Epidermal melanocyte (primary cell): ENCODE data around the gene STK24.

Experiments used
- DNase-seq: peaks from one replicate; pipeline ENCODE4 v3.0.0; 2011; ENCODE audit warnings: low spot score; ENCODE audit not compliant: insufficient read length

The STK24 gene

DNA sequence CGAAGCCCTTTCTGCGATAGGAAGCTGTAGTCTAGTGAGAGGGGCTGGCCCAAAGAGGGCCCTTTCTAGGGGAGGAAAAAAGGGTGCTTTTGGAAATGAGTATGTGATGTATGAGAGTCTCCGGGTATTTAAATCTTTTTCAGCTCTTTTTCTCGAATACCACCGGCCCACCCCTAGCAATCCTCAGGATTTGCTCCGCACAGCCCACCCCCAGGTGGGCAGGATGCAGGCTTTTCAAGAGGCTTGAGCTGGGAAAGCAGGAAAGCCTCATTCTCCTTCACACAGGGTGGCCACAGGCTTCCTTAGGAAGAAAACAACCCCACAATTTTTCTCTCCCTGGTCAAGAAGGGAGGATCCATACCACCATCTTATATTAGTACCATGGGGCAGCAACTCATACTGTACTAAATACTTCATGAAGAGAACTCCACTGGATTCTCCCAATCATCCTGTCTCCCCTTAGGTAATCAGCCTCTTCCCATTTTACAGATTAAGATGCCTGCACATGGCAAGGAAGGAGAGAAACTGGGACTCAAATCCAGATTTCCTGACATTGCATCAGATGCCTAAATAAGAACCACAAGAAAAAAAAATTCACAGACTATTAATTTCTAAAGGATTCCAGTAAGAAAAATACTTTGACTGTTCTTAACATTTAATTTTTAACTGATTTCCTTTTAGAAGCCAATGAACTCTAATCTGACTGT is 84.4 kb downstream of the STK24 start:
- DNase-seq = no peak

DNA sequence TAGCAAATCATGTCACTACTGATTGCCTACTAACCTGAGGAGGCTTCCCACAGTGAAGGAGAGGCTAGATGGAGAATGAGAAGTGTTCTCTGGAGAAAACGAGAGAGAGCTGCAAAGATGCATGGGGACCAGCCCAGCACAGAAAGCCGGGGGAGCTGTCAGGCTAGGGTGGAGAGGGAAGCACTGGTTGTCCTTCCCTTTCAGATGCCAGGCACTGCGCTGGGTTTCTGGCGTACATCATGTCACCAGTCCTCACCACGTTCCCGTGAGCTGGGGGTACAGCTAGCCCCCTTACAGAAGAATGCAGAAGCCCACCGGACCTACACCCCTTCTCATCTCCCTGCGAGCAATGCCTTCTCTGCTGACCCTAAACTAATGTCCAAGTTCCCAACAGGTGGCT is 86.0 kb downstream of the STK24 start:
- DNase-seq = no peak

DNA sequence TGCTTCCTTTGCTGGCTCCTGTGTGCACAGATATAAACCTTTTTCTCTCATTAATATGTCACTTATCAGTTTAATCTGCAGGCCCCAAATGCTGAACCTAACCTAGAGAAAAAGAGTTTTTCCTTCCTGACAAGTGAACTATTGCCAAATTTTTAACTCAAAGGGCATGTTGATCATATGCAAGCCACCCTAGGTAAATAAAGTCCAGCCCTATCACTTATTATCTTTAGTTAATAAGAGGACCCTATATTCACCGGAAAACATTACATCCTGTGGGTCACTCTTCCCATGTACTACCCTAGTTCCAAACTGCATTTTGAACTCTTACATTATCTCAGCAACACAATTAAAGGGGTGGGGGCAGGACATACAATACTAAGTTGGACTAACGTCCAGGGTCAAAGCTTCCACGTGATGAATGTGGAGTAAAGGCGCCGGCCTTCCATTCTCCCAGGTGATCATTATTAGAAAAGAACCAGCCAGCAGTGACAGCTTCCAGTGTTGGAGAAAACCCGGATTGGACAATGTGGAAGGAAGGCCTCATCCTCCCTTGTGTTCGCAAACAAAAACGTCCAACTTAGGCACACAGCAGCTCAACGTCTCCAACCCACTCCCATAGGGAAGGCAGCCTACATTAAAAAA is 86.6 kb downstream of the STK24 start:
- no peak for DNase-seq

DNA sequence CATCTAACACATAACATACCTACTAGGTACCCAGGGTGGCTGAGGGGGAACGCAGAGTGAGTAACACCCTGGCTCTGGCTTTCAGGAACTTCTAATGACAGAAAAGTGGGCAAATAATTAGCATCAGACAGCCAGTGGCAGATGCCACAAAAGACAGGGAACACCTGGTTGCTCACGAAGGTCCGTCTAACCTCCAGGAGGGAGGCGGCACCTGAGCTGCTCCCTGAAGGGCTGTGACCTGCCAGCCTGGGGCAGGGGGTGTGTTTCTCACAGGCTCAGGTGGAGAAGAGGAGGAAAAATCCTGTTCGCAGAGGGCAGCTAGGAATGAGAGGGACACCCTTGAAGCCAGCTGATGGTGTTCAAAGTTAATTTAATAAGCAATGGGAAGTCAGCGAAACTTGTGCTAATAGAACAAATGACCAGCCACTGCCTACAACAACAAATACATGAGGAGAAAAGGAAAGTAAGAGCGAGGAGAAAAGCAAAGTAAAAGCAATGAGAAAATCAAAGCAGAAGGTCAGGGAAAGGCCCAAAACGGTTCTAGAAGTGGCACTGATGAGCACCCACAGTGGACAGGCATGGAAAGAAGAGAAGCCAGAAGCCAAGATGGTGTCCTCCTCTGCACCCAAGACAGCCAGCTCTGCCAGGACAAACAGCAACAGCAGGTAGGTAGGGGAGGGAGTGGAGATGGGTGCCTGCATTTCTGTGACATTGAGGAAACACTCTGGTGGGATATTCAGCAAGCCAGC is 87.3 kb downstream of the STK24 start:
- no peak for DNase-seq

DNA sequence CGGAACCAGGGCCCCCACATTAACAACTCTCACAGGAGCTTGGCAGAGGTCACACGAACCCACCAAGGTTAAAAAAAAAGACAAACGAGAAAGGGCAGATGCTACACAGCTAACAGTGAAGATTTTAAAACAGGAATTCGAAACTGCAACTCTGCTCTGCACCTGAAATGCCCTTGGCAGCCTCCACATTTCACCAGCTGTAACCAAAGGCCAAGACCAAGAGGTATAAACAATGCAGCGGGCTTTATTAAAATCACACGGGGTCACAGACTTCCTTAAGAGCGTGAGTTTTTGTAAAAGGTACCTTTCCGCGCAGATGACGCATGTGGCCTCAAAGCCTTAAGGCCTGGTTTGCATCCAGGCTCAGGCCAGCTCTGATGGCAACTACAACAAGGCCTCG is 88.2 kb downstream of the STK24 start:
- no peak for DNase-seq

DNA sequence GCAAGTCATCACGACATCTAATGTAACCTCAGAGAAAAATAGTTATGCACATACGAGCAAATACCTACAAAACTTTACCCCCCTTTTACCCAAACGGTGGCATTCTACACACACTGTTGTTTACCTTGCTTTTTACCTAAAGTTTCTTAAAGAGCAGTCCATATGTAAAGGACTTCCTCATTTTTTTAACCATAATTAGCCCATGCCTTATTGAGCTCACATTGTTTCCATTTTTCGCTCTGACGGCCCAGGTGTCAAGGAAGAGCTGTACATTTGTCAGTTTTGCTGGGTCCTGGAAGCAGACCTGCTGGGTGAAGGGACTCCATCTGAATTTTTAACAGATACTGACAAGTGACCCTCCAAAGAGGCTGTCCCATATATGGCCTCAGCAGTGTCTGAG is 89.4 kb downstream of the STK24 start:
- no peak for DNase-seq

DNA sequence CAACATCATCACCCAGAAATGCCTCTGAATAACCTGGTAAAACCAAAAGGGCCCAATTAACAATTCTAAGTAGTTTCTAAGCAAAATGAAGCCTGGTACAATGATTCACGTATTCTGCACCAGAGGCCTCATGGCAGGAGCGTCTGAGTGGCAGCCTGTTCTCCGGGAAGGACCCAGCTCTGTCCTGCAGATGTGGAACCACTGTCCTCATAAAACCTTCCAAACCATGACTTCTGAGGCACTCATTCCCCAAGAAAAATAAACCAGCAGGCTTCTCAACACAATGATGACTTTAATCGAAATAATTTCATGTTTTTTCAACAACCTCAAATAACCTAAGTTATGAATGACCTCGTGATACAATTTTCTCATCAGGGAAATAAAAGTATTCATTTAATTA is 89.9 kb downstream of the STK24 start:
- DNase-seq = peak; percentile 53

DNA sequence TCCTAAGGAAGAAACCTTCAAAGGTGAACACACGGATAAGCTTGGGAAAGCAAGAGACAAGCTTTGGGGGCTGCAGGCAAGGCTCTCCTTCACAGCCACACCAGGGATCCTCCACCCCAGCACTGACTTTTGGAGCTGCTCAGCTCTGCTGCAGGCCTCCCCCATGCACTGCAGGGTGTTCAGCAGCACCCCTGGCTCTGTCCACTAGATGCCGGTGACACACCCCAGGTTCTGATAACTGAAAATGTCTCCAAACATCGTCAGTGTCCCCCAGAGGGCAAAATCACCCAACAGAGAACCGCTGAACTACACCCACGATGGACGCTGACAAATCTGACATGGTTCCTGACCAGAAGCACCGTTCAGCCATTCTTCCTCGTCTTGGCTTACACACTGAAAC is 90.5 kb downstream of the STK24 start:
- no peak for DNase-seq

DNA sequence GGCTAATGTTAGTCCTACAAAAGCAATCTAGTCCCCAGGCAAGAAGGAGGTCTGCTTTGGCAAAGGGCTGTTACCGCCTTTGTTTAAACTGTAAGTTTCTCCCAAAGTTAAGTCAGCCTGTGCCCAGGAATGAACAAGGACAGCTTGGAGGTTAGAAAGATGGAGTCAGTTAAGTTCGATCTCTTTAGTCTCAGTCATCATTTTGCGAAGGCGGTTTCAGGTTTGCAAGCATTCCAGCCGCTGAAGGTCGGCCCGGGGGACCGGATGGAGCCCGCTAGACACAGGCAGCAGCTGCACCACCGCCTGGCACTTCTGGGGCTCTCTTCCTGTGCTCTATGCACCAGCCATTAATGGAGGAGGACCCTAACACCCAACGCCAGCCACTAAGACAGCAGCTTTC is 91.3 kb downstream of the STK24 start:
- no peak for DNase-seq

DNA sequence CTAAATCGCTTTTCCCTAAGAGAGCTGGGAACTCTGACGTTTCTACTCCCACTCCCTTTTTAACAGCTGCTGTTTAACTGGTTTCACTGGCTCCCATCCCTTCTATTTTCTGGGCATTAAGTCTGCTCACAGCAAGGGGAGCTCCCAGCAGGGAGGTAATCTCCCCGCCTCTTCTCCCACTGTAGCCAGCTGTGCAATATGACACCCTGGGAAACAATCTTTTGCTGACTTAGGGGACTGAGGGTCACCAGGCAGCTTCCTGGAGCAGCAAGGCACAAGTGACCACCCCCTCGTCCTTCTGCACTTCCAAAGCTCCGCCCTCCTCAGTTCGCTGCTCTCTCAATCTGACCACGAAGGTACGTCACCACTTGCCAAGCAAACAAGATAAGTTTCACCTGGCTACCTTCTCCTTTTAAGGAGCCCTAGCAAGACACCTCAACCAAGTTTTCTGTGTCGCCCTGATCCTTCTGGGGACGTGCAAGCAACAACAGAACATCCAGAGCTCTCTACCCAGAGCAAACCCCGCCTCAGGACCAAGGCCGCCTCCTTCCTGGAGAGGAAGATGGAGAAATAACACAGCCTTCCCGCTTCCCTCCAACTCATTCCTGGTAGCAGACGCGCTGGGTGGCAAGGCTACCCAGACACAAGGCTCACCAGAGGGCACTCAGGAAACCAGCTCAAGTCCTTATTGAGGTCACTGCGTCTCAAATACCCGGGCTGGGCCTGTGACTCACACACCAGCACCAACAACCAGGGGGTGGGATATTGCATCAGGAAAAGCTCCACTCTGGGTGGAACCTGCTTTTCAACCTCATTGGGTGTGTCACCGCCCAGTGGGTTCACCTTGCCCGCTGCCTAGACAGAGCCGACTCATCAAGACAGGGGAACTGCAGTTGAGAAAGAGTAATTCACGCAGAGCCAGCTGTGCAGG is 92.4 kb downstream of the STK24 start:
- peak; percentile 28 for DNase-seq

DNA sequence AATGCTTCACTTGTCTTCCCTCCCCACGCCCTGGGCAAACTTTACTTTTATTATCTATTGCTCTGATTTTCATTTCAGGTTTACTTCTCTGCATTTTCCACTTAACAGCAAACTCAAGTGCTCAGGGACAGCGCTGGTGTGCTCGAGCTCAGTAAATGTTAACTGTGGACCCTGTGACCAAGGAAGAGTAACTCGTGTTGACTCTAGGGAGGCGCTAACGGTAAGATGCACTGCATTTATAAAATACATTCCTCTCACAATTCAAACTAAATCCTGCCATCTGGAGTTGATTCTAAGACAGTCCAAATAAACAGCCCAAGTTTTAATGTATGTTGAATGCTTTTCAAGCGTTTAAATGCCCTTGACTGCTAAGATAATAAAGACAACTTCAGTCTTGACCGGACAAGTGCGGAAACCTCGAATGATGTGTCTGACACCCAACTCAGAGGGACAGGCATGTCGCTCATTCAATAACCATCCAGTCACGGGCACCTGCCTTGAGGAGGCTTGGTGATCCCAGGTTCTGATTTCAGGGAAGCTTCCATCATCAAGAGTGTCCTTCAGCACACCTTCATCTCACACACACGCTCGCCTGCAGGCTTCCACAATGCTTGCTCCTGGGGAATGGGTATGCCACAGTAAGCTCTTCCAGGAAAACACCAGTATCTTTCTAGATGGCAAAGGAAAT is 93.2 kb downstream of the STK24 start:
- DNase-seq = no peak

DNA sequence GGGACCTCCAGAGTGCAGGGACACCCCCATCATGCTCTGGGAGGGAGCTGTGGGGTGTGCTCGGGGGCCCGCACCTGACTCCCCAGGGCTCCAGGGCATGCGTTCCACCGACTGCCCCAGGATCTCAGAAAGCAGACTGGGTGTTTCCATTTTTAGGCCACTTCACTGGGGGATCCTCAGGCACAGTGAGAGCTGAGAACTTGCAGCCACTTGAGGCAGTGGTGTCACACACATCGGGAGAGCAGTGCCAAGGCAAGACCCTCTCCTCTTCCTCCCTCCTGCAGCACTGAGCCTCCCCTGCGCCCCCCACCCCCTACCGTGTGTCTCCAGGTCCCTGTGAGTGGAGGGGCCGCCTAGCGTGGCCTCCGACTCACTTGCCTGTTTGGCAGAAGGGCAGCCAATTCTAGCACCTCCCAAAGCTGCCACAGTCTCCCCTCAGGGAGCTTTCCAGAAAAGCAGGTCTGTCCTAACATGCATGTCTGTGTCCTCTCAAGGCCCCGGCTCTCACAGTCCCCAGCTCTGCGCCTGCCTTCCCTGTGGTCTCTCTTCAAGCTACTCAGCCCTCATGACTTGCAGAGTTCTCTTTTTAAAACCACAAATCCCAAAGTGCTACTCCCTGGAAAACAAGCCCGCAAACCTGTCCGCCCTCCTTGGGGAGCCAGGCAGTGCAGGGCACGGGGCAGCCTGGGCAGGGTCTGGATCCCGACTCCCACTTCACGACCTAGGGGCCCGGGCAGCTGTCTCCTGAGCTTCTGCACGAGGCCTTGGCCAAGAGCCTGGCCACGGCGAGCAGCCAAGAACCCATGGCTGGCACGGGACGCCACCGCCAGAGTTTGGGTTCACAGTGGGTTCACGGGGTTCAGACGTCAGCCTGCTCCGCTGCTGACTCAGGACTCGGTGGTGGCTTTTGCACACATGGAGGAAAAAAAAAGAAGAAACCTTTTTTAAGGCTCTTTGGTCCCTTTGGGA is 94.1 kb downstream of the STK24 start:
- DNase-seq = no peak

DNA sequence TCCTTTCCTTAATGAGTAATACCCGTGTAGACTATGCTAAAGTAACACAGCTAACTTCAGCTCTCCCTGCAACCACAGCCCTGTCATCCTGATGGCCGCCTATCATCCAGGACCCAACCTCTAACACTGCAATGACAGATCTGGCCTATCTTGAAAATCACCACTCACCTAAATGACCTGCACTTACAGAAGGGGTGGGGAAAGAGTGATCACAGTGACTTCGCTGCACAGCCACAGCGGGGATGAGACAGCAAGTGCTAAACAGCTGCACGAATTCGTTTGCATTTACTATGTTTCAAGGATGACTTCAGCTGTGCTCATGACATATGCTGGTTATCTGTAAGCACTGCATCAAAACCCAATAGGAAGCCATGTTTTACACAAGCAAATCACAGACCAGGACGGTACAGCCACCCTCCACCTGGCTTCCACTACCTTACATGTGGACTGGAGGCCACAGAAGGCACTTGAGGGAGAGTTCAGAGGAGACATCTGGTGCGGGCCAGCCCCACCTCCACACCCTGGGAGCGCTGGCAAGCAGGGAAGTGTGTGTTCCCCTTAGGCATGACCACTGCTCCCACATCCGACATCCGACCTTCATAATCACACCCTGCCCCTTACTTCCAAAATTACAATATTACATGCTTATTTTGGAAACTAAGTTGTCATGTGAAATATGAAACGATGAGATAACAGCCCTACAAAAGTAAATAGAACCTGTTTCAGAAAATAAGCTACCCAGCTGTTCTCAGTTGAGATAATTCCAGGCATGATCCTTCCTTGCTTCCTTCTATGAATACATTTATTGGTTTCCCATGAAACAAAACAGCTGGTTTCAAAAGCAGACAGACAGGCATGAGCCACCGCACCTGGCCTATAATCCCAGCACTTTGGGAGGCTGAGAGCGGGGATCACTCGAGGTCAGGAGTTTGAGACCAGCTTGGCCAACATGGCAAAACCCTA is 95.7 kb downstream of the STK24 start:
- DNase-seq = no peak

DNA sequence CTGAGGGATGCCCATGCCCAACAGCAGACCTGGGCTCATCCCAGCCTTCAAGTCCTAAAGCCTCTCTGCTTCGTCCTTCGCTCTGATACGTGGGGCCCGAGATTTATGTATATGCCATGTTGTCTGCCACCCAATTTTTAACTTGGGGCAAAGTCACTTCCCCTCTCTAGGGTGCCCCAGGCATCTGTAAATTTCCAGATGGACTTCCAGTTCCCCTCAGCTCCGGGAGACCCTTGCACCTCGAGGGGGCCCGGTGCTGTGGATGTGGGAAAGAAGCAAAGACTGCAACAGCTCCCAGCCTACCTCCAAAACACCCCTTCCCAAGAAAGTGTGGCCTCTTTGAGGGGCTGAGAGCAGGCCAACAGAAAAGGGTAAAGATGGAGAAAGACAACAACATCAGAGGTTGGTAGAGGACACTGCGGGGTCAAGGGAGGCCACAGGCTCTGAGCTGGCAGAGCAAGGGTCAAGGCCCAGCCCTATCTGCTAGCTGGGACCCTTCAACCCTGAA is 97.4 kb downstream of the STK24 start:
- no peak for DNase-seq

DNA sequence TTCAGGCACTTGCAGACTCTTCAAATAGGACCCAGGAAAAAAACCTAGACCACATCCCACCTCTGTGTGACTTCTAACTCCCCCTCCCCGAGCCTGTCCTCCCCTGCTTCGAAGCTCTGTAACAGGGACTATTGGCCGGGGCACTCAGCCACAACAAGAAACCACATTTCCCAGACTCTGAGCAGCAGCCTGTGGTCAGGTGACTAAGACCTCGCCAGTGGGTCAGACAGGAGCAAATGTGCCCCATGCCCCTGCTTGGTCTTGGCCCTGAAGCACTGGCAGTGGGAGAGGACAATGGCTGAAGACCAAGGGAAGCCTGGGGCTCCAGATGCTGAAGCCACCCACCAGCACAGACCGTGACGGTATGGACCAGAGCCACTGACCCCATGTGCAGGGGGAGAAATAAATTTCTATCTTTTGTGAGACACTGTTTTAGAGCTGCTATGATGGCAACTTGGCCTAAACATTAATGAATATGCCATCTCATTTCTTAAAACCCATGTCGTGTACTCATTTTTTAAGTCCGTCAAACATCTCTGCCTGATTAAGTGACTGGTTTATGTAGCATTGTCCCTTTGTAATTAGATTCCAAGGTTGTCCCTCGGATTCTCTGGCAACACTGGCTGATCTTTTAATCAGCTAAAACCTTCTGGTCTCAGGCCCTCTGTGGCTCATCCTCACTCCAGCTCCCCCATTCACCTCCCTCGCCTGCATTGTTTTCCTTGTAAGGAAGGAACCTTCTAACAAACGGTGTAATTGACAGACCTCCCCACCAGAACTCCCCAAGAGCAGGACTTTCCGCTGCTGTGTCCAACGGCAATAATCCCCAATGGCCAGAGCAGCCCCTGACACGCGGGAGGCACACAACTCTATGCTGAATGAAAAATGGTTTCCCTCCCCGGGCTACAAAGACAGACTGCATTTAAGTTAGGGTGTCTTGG is 98.4 kb downstream of the STK24 start:
- no peak for DNase-seq

DNA sequence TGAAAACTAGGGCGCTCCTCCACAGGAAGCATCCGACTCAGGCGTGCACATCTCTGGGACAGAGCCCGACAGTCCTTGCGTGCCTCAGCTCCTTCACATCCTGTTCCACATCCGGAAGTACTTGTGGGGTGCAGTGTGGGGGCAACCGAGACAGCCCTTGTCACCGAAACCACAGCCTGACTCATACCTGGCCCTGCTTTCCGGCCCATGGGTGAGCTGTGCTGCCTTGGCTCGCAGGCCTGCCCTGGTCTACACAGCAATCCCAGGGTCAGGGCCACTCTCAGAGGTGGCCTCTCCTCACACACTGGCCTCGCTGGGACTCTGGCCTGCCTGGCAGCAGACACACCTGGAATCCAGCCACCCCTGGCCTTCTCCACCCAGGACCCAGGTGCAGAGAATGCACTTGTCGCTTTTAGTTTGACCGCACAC is 100.4 kb downstream of the STK24 start:
- DNase-seq = no peak

DNA sequence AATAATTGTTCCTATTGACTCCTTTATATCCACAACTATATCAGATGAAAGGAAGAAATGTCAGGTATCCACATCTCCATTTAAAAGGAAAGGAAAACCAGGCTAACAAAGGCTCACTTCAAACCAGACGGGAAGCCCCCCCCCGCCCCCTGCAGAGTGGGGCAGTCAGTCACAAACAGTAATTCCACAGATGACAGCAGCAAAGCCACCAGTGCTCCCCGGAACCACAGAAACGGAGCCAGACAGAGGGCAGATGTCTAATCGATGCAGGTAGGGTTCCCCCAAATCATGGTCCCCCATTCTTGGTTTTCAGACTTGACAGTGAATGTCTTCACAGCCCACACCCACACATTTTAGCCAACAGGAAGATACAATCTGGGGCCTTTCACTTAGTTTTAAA is 100.8 kb downstream of the STK24 start:
- no peak for DNase-seq
